Vagina (tissue), 2 donors: ENCODE measurements around the gene GID4. TPM values are rescaled to one million over a fixed set of nuclear protein-coding genes. Genes with fewer than 3 reads are reported as not detected.

Source experiments
- DNase-seq, 2 donors: peaks; one replicate each; pipeline ENCODE4 v3.0.0-alpha.2; 2017; ENCODE audit errors: extremely low spot score in 2 of 2
- H3K27ac ChIP-seq: fragments of 200-600 bp; sonication (generic); one replicate; pipeline ENCODE4 v1.5.1; 2019
- H3K27me3 ChIP-seq: fragments of 200-600 bp; sonication (generic); one replicate; pipeline ENCODE4 v1.5.1; 2019
- H3K36me3 ChIP-seq, 2 donors: fragments of 200-600 bp; sonication (generic); one replicate each; pipeline ENCODE4 v1.5.1; 2017 to 2019
- H3K4me1 ChIP-seq: fragments of 200-600 bp; sonication (generic); one replicate; pipeline ENCODE4 v1.5.1; 2019
- H3K4me3 ChIP-seq, 2 donors: fragments of 200-600 bp; sonication (generic); 1 replicate in 1 of 2; 2 replicates in 1 of 2; pipeline ENCODE4 v1.5.1; 2016 to 2019
- H3K9me3 ChIP-seq: fragments of 200-600 bp; sonication (generic); one replicate; pipeline ENCODE4 v1.5.1; 2019
- POLR2A ChIP-seq, 2 donors: fragments of 450-650 bp; IDR thresholded peaks; one replicate each; pipeline ENCODE4 v1.6.1; 2017; ENCODE audit warnings: antibody characterized with exemption in 2 of 2, mild to moderate bottlenecking in 2 of 2, moderate library complexity in 2 of 2
- POLR2AphosphoS5 ChIP-seq, 2 donors: sonication (generic); formaldehyde crosslinking; IDR thresholded peaks; one replicate each; pipeline ENCODE4 v1.9.0; 2017; ENCODE audit warnings: antibody characterized with exemption in 2 of 2, mild to moderate bottlenecking in 2 of 2, low read depth in 1 of 2; ENCODE audit not compliant: insufficient read depth in 1 of 2
- intact Hi-C: fragments of 100-400 bp; cut with DNase I; formaldehyde crosslinking; loops from one replicate; pipeline ENCODE4 v1.15.1; 2023
- total RNA-seq: library from RNA; depleted of rRNA; stranded (reverse); fragments of >200 nt; gene quantifications from one replicate; pipeline ENCODE4 v1.2.3, GENCODE V29; 2016
- TF ChIP-seq, protein P1 (sequence below), 3 experiments: fragments of 450-650 bp in 2 of 3; fragments of 200-600 bp in 1 of 3; sonication (generic) in 1 of 3; IDR thresholded peaks; one replicate each; pipeline ENCODE4 v1.5.1; 2017 to 2019; ENCODE audit warnings: antibody characterized with exemption in 3 of 3, mild to moderate bottlenecking in 2 of 3, moderate library complexity in 2 of 3

The GID4 gene
- total RNA-seq, 1 donor from 2014 or later, result 11.3 TPM

DNA sequence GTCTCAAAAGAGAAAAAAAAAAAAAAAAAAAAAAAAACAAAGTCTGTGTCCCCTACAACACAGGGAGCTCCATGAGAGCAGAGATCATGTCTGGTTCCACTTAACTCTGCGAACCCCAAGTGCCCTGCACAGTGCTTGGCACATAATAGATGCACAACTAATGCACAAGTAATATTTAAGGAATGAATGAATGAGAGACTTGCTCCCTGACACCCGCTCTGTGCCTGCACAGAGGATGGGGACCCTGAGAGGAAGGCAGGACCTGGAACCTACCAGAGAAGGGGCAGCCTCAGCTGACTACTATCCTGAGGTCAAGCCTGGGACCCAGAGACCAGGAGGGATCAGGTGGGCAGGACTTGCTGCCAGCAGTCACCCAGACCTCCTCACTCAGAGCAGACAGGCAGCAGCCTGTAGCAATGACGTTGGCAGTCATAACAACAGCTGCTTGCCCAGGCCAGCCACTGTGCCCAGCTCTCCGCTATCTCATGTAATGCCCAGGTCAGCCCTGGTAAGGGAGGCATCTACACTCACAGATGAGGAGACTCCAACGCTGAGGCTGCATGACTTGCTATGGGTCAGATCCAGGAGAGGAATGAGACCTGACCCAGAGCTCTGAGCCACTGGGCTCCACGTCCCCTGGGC, 72.2 kb downstream of the GID4 start:
- Histone ChIP-seq H3K36me3 (peaks cover 0 to 7% of the 10 kb centered on the region in 2 donors), H3K27me3 (no peaks in the 10 kb centered on the region), H3K4me3 (no peak overlapping the region), H3K4me1 (no peaks in the 10 kb centered on the region), H3K9me3 (no peaks in the 10 kb centered on the region), H3K27ac (no peak overlapping the region)
- TF ChIP-seq POLR2A (IDR thresholded peaks at IDR 0.05) (no peak), POLR2AphosphoS5 (IDR thresholded peaks at IDR 0.05; ENCODE audit: insufficient read depth in 1 of 2, low read depth in 1 of 2) (no peak)
- TF ChIP-seq, protein P1, sequence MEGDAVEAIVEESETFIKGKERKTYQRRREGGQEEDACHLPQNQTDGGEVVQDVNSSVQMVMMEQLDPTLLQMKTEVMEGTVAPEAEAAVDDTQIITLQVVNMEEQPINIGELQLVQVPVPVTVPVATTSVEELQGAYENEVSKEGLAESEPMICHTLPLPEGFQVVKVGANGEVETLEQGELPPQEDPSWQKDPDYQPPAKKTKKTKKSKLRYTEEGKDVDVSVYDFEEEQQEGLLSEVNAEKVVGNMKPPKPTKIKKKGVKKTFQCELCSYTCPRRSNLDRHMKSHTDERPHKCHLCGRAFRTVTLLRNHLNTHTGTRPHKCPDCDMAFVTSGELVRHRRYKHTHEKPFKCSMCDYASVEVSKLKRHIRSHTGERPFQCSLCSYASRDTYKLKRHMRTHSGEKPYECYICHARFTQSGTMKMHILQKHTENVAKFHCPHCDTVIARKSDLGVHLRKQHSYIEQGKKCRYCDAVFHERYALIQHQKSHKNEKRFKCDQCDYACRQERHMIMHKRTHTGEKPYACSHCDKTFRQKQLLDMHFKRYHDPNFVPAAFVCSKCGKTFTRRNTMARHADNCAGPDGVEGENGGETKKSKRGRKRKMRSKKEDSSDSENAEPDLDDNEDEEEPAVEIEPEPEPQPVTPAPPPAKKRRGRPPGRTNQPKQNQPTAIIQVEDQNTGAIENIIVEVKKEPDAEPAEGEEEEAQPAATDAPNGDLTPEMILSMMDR (IDR thresholded peaks at IDR 0.05), result no peak
- no peak for DNase-seq
- intact Hi-C loops, result no loop called here

DNA sequence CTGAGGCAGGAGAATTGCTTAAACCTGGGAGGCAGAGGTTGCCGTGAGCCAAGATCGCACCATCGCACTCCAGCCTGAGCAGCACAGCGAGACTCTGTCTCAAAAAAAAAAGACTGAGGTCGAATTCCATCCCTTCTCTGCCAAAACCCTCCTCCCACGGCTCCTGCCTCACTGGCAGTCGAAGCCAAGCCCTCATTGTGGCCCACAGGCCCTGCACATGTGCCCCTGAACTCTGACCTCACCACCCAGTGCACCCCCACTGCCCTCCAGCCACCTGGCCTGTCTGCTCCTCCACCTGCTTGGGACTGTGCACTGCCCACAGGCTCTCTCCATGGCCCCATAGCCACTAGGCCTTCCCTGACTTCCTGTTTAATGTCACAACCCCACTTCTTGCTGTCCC, 76.3 kb downstream of the GID4 start:
- no peaks in the 10 kb centered on the region for H3K36me3 ChIP-seq
- no peak overlapping the region for H3K27ac ChIP-seq
- intact Hi-C loops, result no loop called here
- no peaks in the 10 kb centered on the region for H3K27me3 ChIP-seq
- DNase-seq, result no peak
- TF ChIP-seq POLR2A (IDR thresholded peaks at IDR 0.05), result no peak
- TF ChIP-seq POLR2AphosphoS5 (IDR thresholded peaks at IDR 0.05; ENCODE audit: insufficient read depth in 1 of 2, low read depth in 1 of 2), result no peak
- TF ChIP-seq, protein P1 (IDR thresholded peaks at IDR 0.05), result no peak
- H3K4me1 ChIP-seq, result no peaks in the 10 kb centered on the region
- no peak overlapping the region for H3K4me3 ChIP-seq
- H3K9me3 ChIP-seq, result no peaks in the 10 kb centered on the region

DNA sequence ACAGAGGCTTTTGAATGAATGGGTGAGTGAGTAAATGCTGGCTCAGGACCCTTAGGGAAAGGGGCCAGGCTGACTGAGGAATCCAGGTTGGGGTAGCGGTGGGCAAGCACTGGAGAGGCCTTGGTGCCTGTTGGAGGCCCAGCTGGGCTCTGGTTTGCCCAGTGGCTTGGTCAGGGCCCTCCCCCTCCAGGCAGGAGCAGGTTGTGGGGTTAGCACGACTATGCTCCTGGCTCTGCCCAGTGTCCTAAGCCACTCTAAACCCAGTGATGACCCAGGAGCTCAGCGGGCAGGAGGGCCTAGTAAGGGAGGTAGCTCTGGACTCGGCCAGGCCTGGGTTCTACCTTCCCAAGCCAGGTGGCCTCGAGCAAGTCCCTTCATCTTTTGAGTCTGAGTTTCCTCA, 76.9 kb downstream of the GID4 start:
- Histone ChIP-seq H3K4me1 (no peaks in the 10 kb centered on the region), H3K36me3 (no peaks in the 10 kb centered on the region), H3K27ac (no peak overlapping the region), H3K27me3 (no peaks in the 10 kb centered on the region), H3K4me3 (no peak overlapping the region), H3K9me3 (no peaks in the 10 kb centered on the region)
- intact Hi-C loops, result no loop called here
- no peak for DNase-seq
- TF ChIP-seq, protein P1 (IDR thresholded peaks at IDR 0.05), result no peak
- no peak for TF ChIP-seq POLR2A (IDR thresholded peaks at IDR 0.05)
- no peak for TF ChIP-seq POLR2AphosphoS5 (IDR thresholded peaks at IDR 0.05; ENCODE audit: insufficient read depth in 1 of 2, low read depth in 1 of 2)

DNA sequence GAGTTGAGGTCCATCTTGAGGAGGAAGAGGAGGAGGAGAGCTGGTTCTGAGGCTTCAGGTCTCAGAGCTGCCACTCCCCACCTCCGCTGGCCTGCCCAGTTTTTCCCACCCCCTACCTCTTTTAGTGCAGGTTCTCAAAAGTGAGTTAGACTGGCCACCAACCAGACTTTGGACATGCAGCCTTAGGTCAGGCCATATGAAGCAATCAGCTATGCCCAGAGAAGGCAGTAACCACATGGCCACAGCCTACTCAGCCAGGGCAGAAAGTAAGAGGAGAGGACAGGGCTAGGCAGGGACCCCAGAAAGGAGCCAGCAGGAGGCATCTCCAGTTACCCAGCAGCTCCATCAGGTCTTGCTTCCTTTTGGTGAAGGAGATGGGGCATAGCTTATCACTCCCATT, 78.3 kb downstream of the GID4 start:
- Histone ChIP-seq H3K4me3 (no peak overlapping the region), H3K27ac (no peak overlapping the region), H3K9me3 (no peaks in the 10 kb centered on the region), H3K27me3 (no peaks in the 10 kb centered on the region), H3K4me1 (no peaks in the 10 kb centered on the region), H3K36me3 (no peaks in the 10 kb centered on the region)
- intact Hi-C loops, result no loop called here
- TF ChIP-seq, protein P1 (IDR thresholded peaks at IDR 0.05), result no peak
- TF ChIP-seq POLR2A (IDR thresholded peaks at IDR 0.05), result no peak
- TF ChIP-seq POLR2AphosphoS5 (IDR thresholded peaks at IDR 0.05; ENCODE audit: insufficient read depth in 1 of 2, low read depth in 1 of 2), result no peak
- DNase-seq, result no peak

Other genes with a start within 250 kb of the GID4 start
- gene SREBF1, start 202.4 kb upstream of the GID4 start, total RNA-seq, result 84.0 TPM
- gene TOM1L2, start 67.0 kb upstream of the GID4 start, total RNA-seq, result 88.6 TPM
- gene DRC3, start 66.5 kb upstream of the GID4 start, total RNA-seq, result 0.74 TPM
- gene ATPAF2, start 240 bp upstream of the GID4 start, total RNA-seq, result 15.5 TPM
- 40.8 TPM for gene DRG2, start 48.5 kb downstream of the GID4 start, total RNA-seq
- gene MYO15A, start 69.3 kb downstream of the GID4 start, total RNA-seq, result 6.1 TPM
- gene ALKBH5, start 144.4 kb downstream of the GID4 start, total RNA-seq, result 77.3 TPM
- gene LLGL1, start 186.2 kb downstream of the GID4 start, total RNA-seq, result 27.7 TPM
- gene FLII, start 219.3 kb downstream of the GID4 start, total RNA-seq, result 277 TPM
- gene MIEF2, start 221.3 kb downstream of the GID4 start, total RNA-seq, result 18.4 TPM